ENCODE results near the gene TOR3A.
A peak's percentile ranks its signal among the peaks of the same experiment; 100 is the strongest.

TOR3A gene

DNA sequence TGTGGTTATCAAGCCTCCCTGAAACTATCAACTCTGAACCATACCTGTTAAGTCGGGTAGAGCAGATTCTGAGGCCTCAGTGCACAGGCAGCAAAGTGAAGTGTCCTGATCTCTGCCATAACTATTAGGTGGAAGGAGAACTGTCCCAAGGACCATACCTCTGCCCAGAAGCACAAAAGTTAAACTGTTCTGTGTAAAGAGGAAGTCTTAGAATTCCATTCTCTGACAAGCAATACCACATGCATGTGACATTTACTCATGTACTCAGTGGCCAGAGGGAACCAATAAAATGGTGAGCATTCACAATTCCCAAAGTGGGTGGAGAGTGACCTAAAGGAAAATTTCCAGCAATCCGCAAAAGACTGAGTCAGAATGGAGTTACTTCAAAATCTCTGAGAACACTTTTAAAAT is 61.0 kb downstream of the TOR3A start:
- DNase-seq (ENCODE audit: low read depth in 1 of 2, low spot score in 1 of 2) = peak in 1 of 2 experiments; percentile 21
- TF ChIP-seq SPI1 (IDR thresholded peaks at IDR 0.05; ENCODE audit: borderline replicate concordance, low read depth) (peak; percentile 94), POLR2AphosphoS5 (IDR thresholded peaks at IDR 0.05; ENCODE audit: low read depth) (no peak)
- H3K4me3 ChIP-seq (replicated peaks; ENCODE audit: insufficient read depth, low read length) = no peak overlapping the region
- H3K27ac ChIP-seq (replicated peaks) = no peak overlapping the region; the same call in 1 of the 2 replicates
- H3K27me3 ChIP-seq (ENCODE audit: insufficient read depth, poor library complexity, severe bottlenecking) = no peaks in the 10 kb centered on the region

DNA sequence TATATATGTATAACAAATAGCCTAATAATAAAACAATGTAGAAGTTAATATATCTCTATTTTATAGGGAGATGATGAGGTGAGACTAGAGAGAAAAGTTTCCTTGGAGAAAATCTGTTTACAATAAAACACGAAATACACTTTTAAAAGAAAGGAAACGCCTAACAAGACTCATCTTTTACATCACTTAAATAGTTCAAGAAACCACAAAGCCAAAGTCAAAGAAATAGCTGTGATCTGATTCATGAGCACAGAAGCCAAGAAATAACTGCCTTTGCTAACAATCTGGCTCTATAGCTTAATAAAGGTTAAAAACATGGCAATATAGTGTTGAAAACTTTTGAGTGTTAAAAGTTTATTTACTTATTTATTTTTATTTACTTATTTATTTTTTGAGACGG is 61.5 kb downstream of the TOR3A start:
- DNase-seq (ENCODE audit: low read depth in 1 of 2, low spot score in 1 of 2) = no peak
- Histone ChIP-seq H3K27ac (replicated peaks) (no peak overlapping the region), H3K27me3 (ENCODE audit: insufficient read depth, poor library complexity, severe bottlenecking) (no peaks in the 10 kb centered on the region), H3K4me3 (replicated peaks; ENCODE audit: insufficient read depth, low read length) (no peak overlapping the region)
- TF ChIP-seq SPI1 (IDR thresholded peaks at IDR 0.05; ENCODE audit: borderline replicate concordance, low read depth) (no peak), GABPA (IDR thresholded peaks at IDR 0.05; ENCODE audit: low read depth) (no peak), POLR2AphosphoS5 (IDR thresholded peaks at IDR 0.05; ENCODE audit: low read depth) (no peak)
- TF ChIP-seq, protein P1, sequence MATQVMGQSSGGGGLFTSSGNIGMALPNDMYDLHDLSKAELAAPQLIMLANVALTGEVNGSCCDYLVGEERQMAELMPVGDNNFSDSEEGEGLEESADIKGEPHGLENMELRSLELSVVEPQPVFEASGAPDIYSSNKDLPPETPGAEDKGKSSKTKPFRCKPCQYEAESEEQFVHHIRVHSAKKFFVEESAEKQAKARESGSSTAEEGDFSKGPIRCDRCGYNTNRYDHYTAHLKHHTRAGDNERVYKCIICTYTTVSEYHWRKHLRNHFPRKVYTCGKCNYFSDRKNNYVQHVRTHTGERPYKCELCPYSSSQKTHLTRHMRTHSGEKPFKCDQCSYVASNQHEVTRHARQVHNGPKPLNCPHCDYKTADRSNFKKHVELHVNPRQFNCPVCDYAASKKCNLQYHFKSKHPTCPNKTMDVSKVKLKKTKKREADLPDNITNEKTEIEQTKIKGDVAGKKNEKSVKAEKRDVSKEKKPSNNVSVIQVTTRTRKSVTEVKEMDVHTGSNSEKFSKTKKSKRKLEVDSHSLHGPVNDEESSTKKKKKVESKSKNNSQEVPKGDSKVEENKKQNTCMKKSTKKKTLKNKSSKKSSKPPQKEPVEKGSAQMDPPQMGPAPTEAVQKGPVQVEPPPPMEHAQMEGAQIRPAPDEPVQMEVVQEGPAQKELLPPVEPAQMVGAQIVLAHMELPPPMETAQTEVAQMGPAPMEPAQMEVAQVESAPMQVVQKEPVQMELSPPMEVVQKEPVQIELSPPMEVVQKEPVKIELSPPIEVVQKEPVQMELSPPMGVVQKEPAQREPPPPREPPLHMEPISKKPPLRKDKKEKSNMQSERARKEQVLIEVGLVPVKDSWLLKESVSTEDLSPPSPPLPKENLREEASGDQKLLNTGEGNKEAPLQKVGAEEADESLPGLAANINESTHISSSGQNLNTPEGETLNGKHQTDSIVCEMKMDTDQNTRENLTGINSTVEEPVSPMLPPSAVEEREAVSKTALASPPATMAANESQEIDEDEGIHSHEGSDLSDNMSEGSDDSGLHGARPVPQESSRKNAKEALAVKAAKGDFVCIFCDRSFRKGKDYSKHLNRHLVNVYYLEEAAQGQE (IDR thresholded peaks at IDR 0.05; ENCODE audit: insufficient replicate concordance, low read depth) = no peak
- TF ChIP-seq, protein P2, sequence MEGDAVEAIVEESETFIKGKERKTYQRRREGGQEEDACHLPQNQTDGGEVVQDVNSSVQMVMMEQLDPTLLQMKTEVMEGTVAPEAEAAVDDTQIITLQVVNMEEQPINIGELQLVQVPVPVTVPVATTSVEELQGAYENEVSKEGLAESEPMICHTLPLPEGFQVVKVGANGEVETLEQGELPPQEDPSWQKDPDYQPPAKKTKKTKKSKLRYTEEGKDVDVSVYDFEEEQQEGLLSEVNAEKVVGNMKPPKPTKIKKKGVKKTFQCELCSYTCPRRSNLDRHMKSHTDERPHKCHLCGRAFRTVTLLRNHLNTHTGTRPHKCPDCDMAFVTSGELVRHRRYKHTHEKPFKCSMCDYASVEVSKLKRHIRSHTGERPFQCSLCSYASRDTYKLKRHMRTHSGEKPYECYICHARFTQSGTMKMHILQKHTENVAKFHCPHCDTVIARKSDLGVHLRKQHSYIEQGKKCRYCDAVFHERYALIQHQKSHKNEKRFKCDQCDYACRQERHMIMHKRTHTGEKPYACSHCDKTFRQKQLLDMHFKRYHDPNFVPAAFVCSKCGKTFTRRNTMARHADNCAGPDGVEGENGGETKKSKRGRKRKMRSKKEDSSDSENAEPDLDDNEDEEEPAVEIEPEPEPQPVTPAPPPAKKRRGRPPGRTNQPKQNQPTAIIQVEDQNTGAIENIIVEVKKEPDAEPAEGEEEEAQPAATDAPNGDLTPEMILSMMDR (IDR thresholded peaks at IDR 0.05; ENCODE audit: insufficient read depth, low read length) = no peak

DNA sequence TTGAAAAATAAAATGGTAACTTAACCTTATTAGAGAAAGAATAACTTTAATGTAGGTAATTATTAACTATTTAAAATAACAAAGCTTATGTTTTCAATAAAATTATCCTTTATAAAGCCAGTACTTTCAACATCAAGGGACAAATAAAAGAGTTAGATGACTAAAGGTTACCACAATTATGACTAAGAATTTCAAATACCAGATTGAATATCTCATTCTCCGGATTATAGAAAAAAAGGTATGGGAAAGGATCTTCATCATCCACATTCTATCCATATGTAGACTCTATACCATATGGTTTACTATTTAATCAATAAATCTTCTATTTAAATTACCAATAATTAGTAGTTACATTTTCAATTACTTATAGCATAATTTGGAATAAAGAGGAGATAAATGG is 62.8 kb downstream of the TOR3A start:
- Histone ChIP-seq H3K4me3 (replicated peaks; ENCODE audit: insufficient read depth, low read length) (no peak overlapping the region), H3K27ac (replicated peaks) (no peak overlapping the region), H3K27me3 (ENCODE audit: insufficient read depth, poor library complexity, severe bottlenecking) (no peaks in the 10 kb centered on the region)
- TF ChIP-seq SPI1 (IDR thresholded peaks at IDR 0.05; ENCODE audit: borderline replicate concordance, low read depth) (no peak), GABPA (IDR thresholded peaks at IDR 0.05; ENCODE audit: low read depth) (no peak), POLR2AphosphoS5 (IDR thresholded peaks at IDR 0.05; ENCODE audit: low read depth) (no peak)
- TF ChIP-seq, protein P1 (IDR thresholded peaks at IDR 0.05; ENCODE audit: insufficient replicate concordance, low read depth) = no peak
- TF ChIP-seq, protein P2 (IDR thresholded peaks at IDR 0.05; ENCODE audit: insufficient read depth, low read length) = no peak
- no peak for DNase-seq (ENCODE audit: low read depth in 1 of 2, low spot score in 1 of 2)

DNA sequence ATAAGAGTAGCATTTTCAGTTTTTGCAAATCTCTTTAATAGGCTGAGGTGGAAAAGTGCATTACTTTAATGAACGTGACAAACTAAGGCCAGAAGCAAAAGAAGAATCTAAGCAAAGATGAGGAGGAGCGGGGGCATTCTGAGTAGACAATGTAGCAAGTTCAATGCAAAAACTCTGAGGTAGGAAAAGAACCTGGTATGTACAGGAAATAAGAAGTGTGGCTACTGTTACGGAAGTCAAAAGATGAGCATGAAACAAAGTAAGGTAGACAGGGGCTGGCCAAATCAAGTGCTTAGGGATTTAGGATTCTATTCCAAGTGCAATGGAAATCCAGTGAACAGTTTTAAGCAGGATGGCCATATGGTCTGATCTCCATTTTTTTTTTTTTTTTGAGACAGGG is 63.7 kb downstream of the TOR3A start:
- no peak for DNase-seq (ENCODE audit: low read depth in 1 of 2, low spot score in 1 of 2)
- H3K27me3 ChIP-seq (ENCODE audit: insufficient read depth, poor library complexity, severe bottlenecking) = no peaks in the 10 kb centered on the region
- H3K4me3 ChIP-seq (replicated peaks; ENCODE audit: insufficient read depth, low read length) = no peak overlapping the region
- TF ChIP-seq POLR2AphosphoS5 (IDR thresholded peaks at IDR 0.05; ENCODE audit: low read depth) = no peak
- TF ChIP-seq SPI1 (IDR thresholded peaks at IDR 0.05; ENCODE audit: borderline replicate concordance, low read depth) = no peak
- no peak for TF ChIP-seq GABPA (IDR thresholded peaks at IDR 0.05; ENCODE audit: low read depth)
- TF ChIP-seq, protein P1 (IDR thresholded peaks at IDR 0.05; ENCODE audit: insufficient replicate concordance, low read depth) = no peak
- TF ChIP-seq, protein P2 (IDR thresholded peaks at IDR 0.05; ENCODE audit: insufficient read depth, low read length) = no peak
- no peak overlapping the region for H3K27ac ChIP-seq (replicated peaks)
